ENCODE data around the gene SETD5.
A peak's percentile ranks its signal among the peaks of the same experiment; 100 is the strongest.

The SETD5 gene

GRCh38 chr3:9397332-9397905 is at the start of gene SETD5:
Gene SETD5 (plus strand): TSS chr3:9397615. CDS start chr3:9428939, 31,324 bp downstream.
- Mint-ChIP-seq H3K36me3 (ENCODE audit: low read depth) (peaks cover 56% of the 10 kb centered on the region), H3K4me3 (peak within 1 kb of the TSS; percentile 100), H3K27me3 (no peaks in the 10 kb centered on the region), H3K9me3 (no peaks in the 10 kb centered on the region), H3K27ac (peak within 1 kb of the TSS; percentile 100), H3K4me1 (ENCODE audit: low read depth) (peaks cover 76% of the 10 kb centered on the region)

GRCh38 chr3:9347887-9348286 is 49.5 kb upstream of the SETD5 start:
- Mint-ChIP-seq H3K9me3 (no peaks in the 10 kb centered on the region), H3K4me3 (no peak overlapping the region), H3K36me3 (ENCODE audit: low read depth) (no peaks in the 10 kb centered on the region)

GRCh38 chr3:9349321-9350117 is 47.9 kb upstream of the SETD5 start:
- Mint-ChIP-seq H3K9me3 (no peaks in the 10 kb centered on the region), H3K4me1 (ENCODE audit: low read depth) (peaks cover 7% of the 10 kb centered on the region), H3K27me3 (no peaks in the 10 kb centered on the region), H3K4me3 (no peak overlapping the region), H3K36me3 (ENCODE audit: low read depth) (no peaks in the 10 kb centered on the region), H3K27ac (no peak overlapping the region)

More at GRCh38 chr3:9347887-9348286, 49.5 kb upstream of the SETD5 start:
- Mint-ChIP-seq H3K27ac (no peak overlapping the region), H3K4me1 (ENCODE audit: low read depth) (no peaks in the 10 kb centered on the region), H3K27me3 (no peaks in the 10 kb centered on the region)

- Mint-ChIP-seq H3K4me1 (ENCODE audit: low read depth) (peaks cover 16% of the 10 kb centered on the region), H3K36me3 (ENCODE audit: low read depth) (no peaks in the 10 kb centered on the region), H3K27ac (no peak overlapping the region), H3K4me3 (no peak overlapping the region), H3K9me3 (no peaks in the 10 kb centered on the region), H3K27me3 (no peaks in the 10 kb centered on the region)
Observed at GRCh38 chr3:9351709-9352126, 45.7 kb upstream of the SETD5 start.

GRCh38 chr3:9352917-9353752 is 44.3 kb upstream of the SETD5 start:
- H3K9me3 Mint-ChIP-seq = no peaks in the 10 kb centered on the region
- H3K36me3 Mint-ChIP-seq (ENCODE audit: low read depth) = no peaks in the 10 kb centered on the region
- H3K4me3 Mint-ChIP-seq = no peak overlapping the region
- no peaks in the 10 kb centered on the region for H3K27me3 Mint-ChIP-seq
- H3K4me1 Mint-ChIP-seq (ENCODE audit: low read depth) = peaks cover 16% of the 10 kb centered on the region
- H3K27ac Mint-ChIP-seq = no peak overlapping the region

- Mint-ChIP-seq H3K4me3 (peak overlapping the region; percentile 95), H3K4me1 (ENCODE audit: low read depth) (peaks cover 43% of the 10 kb centered on the region), H3K9me3 (no peaks in the 10 kb centered on the region), H3K27me3 (no peaks in the 10 kb centered on the region), H3K36me3 (ENCODE audit: low read depth) (peaks cover 32% of the 10 kb centered on the region), H3K27ac (peak overlapping the region; percentile 99)
Observed at GRCh38 chr3:9361691-9362388, 35.6 kb upstream of the SETD5 start.

- peaks cover 43% of the 10 kb centered on the region for H3K4me1 Mint-ChIP-seq (ENCODE audit: low read depth)
- no peaks in the 10 kb centered on the region for H3K9me3 Mint-ChIP-seq
- peak within 1 kb of the TSS; percentile 99 for H3K27ac Mint-ChIP-seq
- H3K36me3 Mint-ChIP-seq (ENCODE audit: low read depth) = peaks cover 39% of the 10 kb centered on the region
- no peaks in the 10 kb centered on the region for H3K27me3 Mint-ChIP-seq
- H3K4me3 Mint-ChIP-seq = peak within 1 kb of the TSS; percentile 95
Observed at GRCh38 chr3:9362731-9363530, 34.5 kb upstream of the SETD5 start, which contains the start of gene THUMPD3. Gene THUMPD3 (plus strand): TSS chr3:9363054. CDS start chr3:9365069, 2,015 bp downstream.

- no peaks in the 10 kb centered on the region for H3K27me3 Mint-ChIP-seq
- peaks cover 76% of the 10 kb centered on the region for H3K36me3 Mint-ChIP-seq (ENCODE audit: low read depth)
- no peak overlapping the region for H3K4me3 Mint-ChIP-seq
- peaks cover 37% of the 10 kb centered on the region for H3K4me1 Mint-ChIP-seq (ENCODE audit: low read depth)
- no peak overlapping the region for H3K27ac Mint-ChIP-seq
- H3K9me3 Mint-ChIP-seq = no peaks in the 10 kb centered on the region
Observed at GRCh38 chr3:9369508-9369907, 27.9 kb upstream of the SETD5 start.

GRCh38 chr3:9373465-9373864 is 23.9 kb upstream of the SETD5 start:
- H3K4me1 Mint-ChIP-seq (ENCODE audit: low read depth) = peaks cover 17% of the 10 kb centered on the region
- H3K4me3 Mint-ChIP-seq = no peak overlapping the region
- peak overlapping the region; percentile 40 for H3K27ac Mint-ChIP-seq
- H3K9me3 Mint-ChIP-seq = no peaks in the 10 kb centered on the region
- peaks cover 83% of the 10 kb centered on the region for H3K36me3 Mint-ChIP-seq (ENCODE audit: low read depth)
- no peaks in the 10 kb centered on the region for H3K27me3 Mint-ChIP-seq

GRCh38 chr3:9377981-9378380 is 19.4 kb upstream of the SETD5 start:
- no peaks in the 10 kb centered on the region for H3K9me3 Mint-ChIP-seq
- H3K4me3 Mint-ChIP-seq = no peak overlapping the region
- H3K27me3 Mint-ChIP-seq = no peaks in the 10 kb centered on the region
- H3K36me3 Mint-ChIP-seq (ENCODE audit: low read depth) = peaks cover 84% of the 10 kb centered on the region
- peaks cover 9% of the 10 kb centered on the region for H3K4me1 Mint-ChIP-seq (ENCODE audit: low read depth)
- H3K27ac Mint-ChIP-seq = no peak overlapping the region

- H3K9me3 Mint-ChIP-seq = no peaks in the 10 kb centered on the region
- no peak overlapping the region for H3K4me3 Mint-ChIP-seq
- H3K27me3 Mint-ChIP-seq = no peaks in the 10 kb centered on the region
- peaks cover 85% of the 10 kb centered on the region for H3K36me3 Mint-ChIP-seq (ENCODE audit: low read depth)
- H3K27ac Mint-ChIP-seq = no peak overlapping the region
- peaks cover 3% of the 10 kb centered on the region for H3K4me1 Mint-ChIP-seq (ENCODE audit: low read depth)
Observed at GRCh38 chr3:9379327-9379726, 18.1 kb upstream of the SETD5 start.

GRCh38 chr3:9380014-9380413 is 17.4 kb upstream of the SETD5 start:
- peaks cover 3% of the 10 kb centered on the region for H3K4me1 Mint-ChIP-seq (ENCODE audit: low read depth)
- H3K27ac Mint-ChIP-seq = no peak overlapping the region
- no peaks in the 10 kb centered on the region for H3K9me3 Mint-ChIP-seq
- peaks cover 84% of the 10 kb centered on the region for H3K36me3 Mint-ChIP-seq (ENCODE audit: low read depth)
- H3K27me3 Mint-ChIP-seq = no peaks in the 10 kb centered on the region
- H3K4me3 Mint-ChIP-seq = no peak overlapping the region

- Mint-ChIP-seq H3K4me3 (no peak overlapping the region), H3K27ac (no peak overlapping the region), H3K9me3 (no peaks in the 10 kb centered on the region), H3K4me1 (ENCODE audit: low read depth) (peaks cover 9% of the 10 kb centered on the region), H3K36me3 (ENCODE audit: low read depth) (peaks cover 85% of the 10 kb centered on the region), H3K27me3 (no peaks in the 10 kb centered on the region)
Observed at GRCh38 chr3:9384141-9384828, 13.1 kb upstream of the SETD5 start.
